ENCODE results near the gene PSMB7. TPM values are rescaled to one million over a fixed set of nuclear protein-coding genes. Genes with fewer than 3 reads are reported as not detected.

The PSMB7 gene
- total and polyA plus RNA-seq, 2 of the 13 experiments (the other 11 are each of a cell fraction or from before 2014, with no cell fraction given): 259 to 291 TPM

GRCh38 chr9:124440786-124441185, 25.5 kb upstream of the PSMB7 start (continued):
- TF ChIP-seq ZBTB40 (IDR thresholded peaks at IDR 0.05) (no peak), ZBTB40 (CRISPR knock-in tag; IDR thresholded peaks at IDR 0.05) (no peak), RBM39 (IDR thresholded peaks at IDR 0.05; ENCODE audit: low read depth, low read length, poor library complexity, severe bottlenecking) (no peak), MAZ (IDR thresholded peaks at IDR 0.05; ENCODE audit: borderline replicate concordance, low read depth, low read length) (no peak), MAZ (CRISPR knock-in tag; IDR thresholded peaks at IDR 0.05; ENCODE audit: low read depth) (no peak), SKI (IDR thresholded peaks at IDR 0.05; ENCODE audit: partially characterized antibody) (no peak), ZNF672 (CRISPR knock-in tag; IDR thresholded peaks at IDR 0.05) (no peak), JARID2 (CRISPR knock-in tag; IDR thresholded peaks at IDR 0.05; ENCODE audit: insufficient replicate concordance) (no peak), ETS1 (CRISPR knock-in tag; IDR thresholded peaks at IDR 0.05) (no peak), ZMYM4 (CRISPR knock-in tag; IDR thresholded peaks at IDR 0.05) (no peak), YEATS2 (CRISPR knock-in tag; IDR thresholded peaks at IDR 0.05; ENCODE audit: borderline replicate concordance) (no peak), ZNF264 (CRISPR knock-in tag; IDR thresholded peaks at IDR 0.05) (no peak)
